Measurements from ENCODE around the gene GAPVD1.

GRCh38 chr9:125296843-125297372, 35.3 kb downstream of the GAPVD1 start:
- TF ChIP-seq POLR2AphosphoS5 (IDR thresholded peaks at IDR 0.05; ENCODE audit: borderline replicate concordance, low read depth, low read length) (no peak), EZH2 (IDR thresholded peaks at IDR 0.05) (no peak)

All from SK-N-MC (cell line).